Tibial nerve (tissue), 4 donors: ENCODE data around the gene MALRD1. TPM values are rescaled to one million over a fixed set of nuclear protein-coding genes. Genes with fewer than 3 reads are reported as not detected.

Experiments
- DNase-seq, 2 donors: peaks; one replicate each; pipeline ENCODE4 v3.0.0-alpha.2; 2019; ENCODE audit warnings: low spot score in 2 of 2
- H3K27ac ChIP-seq, 4 donors: fragments of 200-600 bp; sonication (generic) in 3 of 4; one replicate each; pipeline ENCODE4 v1.5.1; 2017 to 2019; ENCODE audit warnings: mild to moderate bottlenecking in 1 of 4
- H3K27me3 ChIP-seq, 2 donors: fragments of 200-600 bp; sonication (generic) in 1 of 2; one replicate each; pipeline versions ENCODE4 v1.5.1 to v1.6.0; 2017 to 2019
- H3K36me3 ChIP-seq, 3 donors: fragments of 200-600 bp; sonication (generic); one replicate each; pipeline ENCODE4 v1.5.1; 2018 to 2019
- H3K4me1 ChIP-seq, 4 donors: fragments of 200-600 bp; sonication (generic) in 3 of 4; one replicate each; pipeline ENCODE4 v1.5.1; 2017 to 2019
- H3K4me3 ChIP-seq, 4 donors: fragments of 200-600 bp; sonication (generic) in 3 of 4; one replicate each; pipeline ENCODE4 v1.5.1; 2017 to 2019; ENCODE audit warnings: mild to moderate bottlenecking in 1 of 4, moderate library complexity in 1 of 4
- H3K9me3 ChIP-seq, 4 donors: fragments of 200-600 bp; sonication (generic) in 3 of 4; one replicate each; pipeline ENCODE4 v1.5.1; 2017 to 2019
- CTCF ChIP-seq, 5 experiments: fragments of 200-600 bp in 3 of 5; fragments of 450-650 bp in 2 of 5; sonication (generic) in 3 of 5; IDR thresholded peaks; one replicate each; pipeline ENCODE4 v1.5.1; 2016 to 2019; ENCODE audit warnings: antibody characterized with exemption in 5 of 5, mild to moderate bottlenecking in 3 of 5, moderate library complexity in 2 of 5
- EP300 ChIP-seq, 2 donors: sonication (generic); formaldehyde crosslinking; IDR thresholded peaks; one replicate each; pipeline ENCODE4 v1.6.1; 2017; ENCODE audit warnings: antibody characterized with exemption in 2 of 2, mild to moderate bottlenecking in 1 of 2
- POLR2A ChIP-seq, 2 donors: fragments of 450-650 bp; IDR thresholded peaks; one replicate each; pipeline ENCODE4 v1.6.1; 2017; ENCODE audit warnings: antibody characterized with exemption in 2 of 2, mild to moderate bottlenecking in 2 of 2, moderate library complexity in 2 of 2
- WGBS, 2 donors: methylation state at CpG; one replicate each; pipeline ENCODE4 v1.1.5; 2018; 5-methylcytosine and 5-hydroxymethylcytosine counted together
- total RNA-seq, 4 donors: library from RNA; depleted of rRNA; stranded (reverse); fragments of >200 nt; gene quantifications; one replicate each; pipeline ENCODE4 v1.1.0, GENCODE V29; 2016

MALRD1 gene
- total RNA-seq, 4 donors from 2014 or later: 1.3 to 5.4 (median 3.6) TPM; not detected in 1

DNA sequence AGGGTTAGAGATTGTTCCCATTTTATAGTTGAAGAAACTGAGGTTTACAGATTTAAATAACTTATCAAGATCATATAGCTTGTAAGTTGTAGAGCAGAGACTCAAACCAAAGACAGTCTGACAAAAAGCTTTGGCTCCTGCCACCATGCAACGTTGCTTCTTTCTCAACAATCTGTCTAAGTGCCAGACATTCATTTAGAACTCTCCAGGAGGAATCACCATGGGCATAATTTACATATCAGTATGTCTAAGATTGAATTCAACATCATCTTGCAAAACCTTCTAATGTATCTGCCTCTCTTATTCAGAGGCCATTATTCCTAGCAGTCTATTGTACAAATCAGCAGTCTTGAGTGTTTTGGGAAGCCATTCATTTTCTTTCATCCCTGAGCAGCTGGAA lies 604.1 kb downstream of the MALRD1 start:
- DNase-seq: no peak
- Histone ChIP-seq H3K27ac (no peak overlapping the region), H3K4me3 (no peak overlapping the region), H3K4me1 (no peaks in the 10 kb centered on the region), H3K36me3 (no peaks in the 10 kb centered on the region), H3K27me3 (no peaks in the 10 kb centered on the region), H3K9me3 (peaks cover 0 to 8% (median 0%) of the 10 kb centered on the region in 4 donors)
- TF ChIP-seq POLR2A (IDR thresholded peaks at IDR 0.05) (no peak), CTCF (IDR thresholded peaks at IDR 0.05) (no peak), EP300 (IDR thresholded peaks at IDR 0.05) (no peak)
- 56 to 61% methylated on average over 1 of the region's 1 CpG for WGBS, 2 donors

- no peak for TF ChIP-seq EP300 (IDR thresholded peaks at IDR 0.05)
- Histone ChIP-seq H3K27me3 (no peaks in the 10 kb centered on the region), H3K27ac (no peak overlapping the region), H3K36me3 (no peaks in the 10 kb centered on the region), H3K4me1 (peaks cover 0 to 10% (median 0%) of the 10 kb centered on the region in 4 donors), H3K4me3 (no peak overlapping the region), H3K9me3 (peaks cover 0 to 8% (median 0%) of the 10 kb centered on the region in 4 donors)
- DNase-seq: no peak
- 82 to 83% methylated on average over 2 of the region's 2 CpGs for WGBS, 2 donors
These were observed 605.3 kb downstream of the MALRD1 start for GRCh38 chr10:19653931-19654330.

DNA sequence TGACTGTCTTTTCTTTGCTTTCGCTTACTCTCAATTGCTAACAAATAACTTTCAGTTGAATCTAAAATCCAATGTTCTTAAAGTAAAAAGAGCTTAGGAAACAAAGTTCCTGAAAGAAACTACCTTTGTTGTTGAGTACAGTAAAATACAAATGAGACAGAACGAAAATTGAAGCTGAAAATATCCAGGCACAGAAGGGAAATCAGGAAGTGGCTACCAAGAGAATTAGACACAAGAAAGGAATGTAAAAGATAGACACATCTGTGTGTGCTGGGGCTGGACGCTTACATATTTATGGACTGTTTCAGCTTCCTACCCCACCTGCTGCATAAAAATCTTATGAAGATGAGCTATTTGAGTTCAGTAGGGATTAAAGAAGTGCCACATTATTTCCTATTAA lies 606.0 kb downstream of the MALRD1 start:
- H3K27me3 ChIP-seq: no peaks in the 10 kb centered on the region
- no peak overlapping the region for H3K27ac ChIP-seq
- TF ChIP-seq CTCF (IDR thresholded peaks at IDR 0.05) (no peak), EP300 (IDR thresholded peaks at IDR 0.05) (no peak), POLR2A (IDR thresholded peaks at IDR 0.05) (no peak)
- peaks cover 0 to 13% (median 0%) of the 10 kb centered on the region in 4 donors for H3K4me1 ChIP-seq
- DNase-seq: no peak
- no peak overlapping the region for H3K4me3 ChIP-seq
- H3K36me3 ChIP-seq: no peaks in the 10 kb centered on the region
- WGBS, 2 donors: 52 to 57% methylated on average over 3 of the region's 3 CpGs
- peaks cover 0 to 8% (median 0%) of the 10 kb centered on the region in 4 donors for H3K9me3 ChIP-seq

DNA sequence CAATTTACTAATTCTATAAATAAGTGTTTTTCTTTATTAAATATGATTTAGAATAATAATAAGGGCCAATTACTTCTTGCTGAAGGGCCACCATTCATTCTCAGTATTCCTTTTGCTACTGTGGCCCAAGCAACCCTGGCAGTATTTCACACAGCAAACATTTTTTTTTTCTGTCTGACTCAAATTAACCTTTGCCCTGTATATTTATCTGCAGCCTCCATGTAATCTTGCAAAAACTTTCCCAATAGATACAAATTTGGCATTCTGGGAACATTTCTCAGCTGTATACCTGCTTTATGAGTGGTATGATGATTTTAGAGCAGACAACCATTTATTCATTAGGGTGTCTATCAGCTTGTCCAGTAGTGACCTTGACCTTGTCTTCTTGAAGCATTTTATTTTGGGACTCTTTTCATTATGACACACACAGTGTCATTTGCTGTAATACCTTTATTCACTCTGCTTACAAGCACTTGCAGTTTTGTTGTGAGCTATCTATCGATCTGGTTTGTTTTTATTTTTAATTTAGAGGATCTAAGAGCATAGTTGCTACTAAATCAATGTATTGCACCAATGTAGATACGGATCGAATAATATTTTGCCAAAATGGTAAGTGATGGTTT lies 607.9 kb downstream of the MALRD1 start:
- no peaks in the 10 kb centered on the region for H3K36me3 ChIP-seq
- H3K4me3 ChIP-seq: no peak overlapping the region
- no peaks in the 10 kb centered on the region for H3K9me3 ChIP-seq
- 92 to 95% methylated on average over 3 of the region's 3 CpGs for WGBS, 2 donors
- TF ChIP-seq POLR2A (IDR thresholded peaks at IDR 0.05) (no peak), CTCF (IDR thresholded peaks at IDR 0.05) (no peak), EP300 (IDR thresholded peaks at IDR 0.05) (no peak)
- H3K4me1 ChIP-seq: peaks cover 0 to 13% (median 0%) of the 10 kb centered on the region in 4 donors
- DNase-seq: no peak
- no peak overlapping the region for H3K27ac ChIP-seq
- no peaks in the 10 kb centered on the region for H3K27me3 ChIP-seq

DNA sequence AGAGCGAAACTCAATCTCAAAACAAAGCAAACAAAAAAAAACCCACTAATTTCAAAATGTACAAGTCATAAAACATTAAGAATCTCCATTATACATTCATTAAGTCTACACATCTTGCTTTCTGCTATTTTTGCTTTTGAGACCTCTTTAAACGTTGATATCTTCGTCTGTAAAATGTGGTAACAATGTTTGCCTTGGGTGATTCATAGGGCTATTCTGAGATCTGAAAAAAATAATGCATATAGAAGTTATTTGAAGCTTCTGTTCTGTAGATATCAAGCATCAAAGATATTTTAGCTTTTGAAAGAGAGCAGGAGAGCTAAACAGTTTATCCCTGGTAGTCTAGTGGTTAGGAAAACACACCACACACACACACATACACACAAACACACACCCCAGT lies 609.5 kb downstream of the MALRD1 start:
- WGBS, 2 donors: 68 to 75% methylated on average over 3 of the region's 3 CpGs

More for the DNA sequence above, 609.5 kb downstream of the MALRD1 start:
- DNase-seq: no peak
- Histone ChIP-seq H3K36me3 (no peaks in the 10 kb centered on the region), H3K27ac (no peak overlapping the region), H3K4me3 (no peak overlapping the region), H3K9me3 (peaks cover 0 to 5% (median 0%) of the 10 kb centered on the region in 4 donors), H3K27me3 (no peaks in the 10 kb centered on the region), H3K4me1 (peaks cover 0 to 13% (median 0%) of the 10 kb centered on the region in 4 donors)
- no peak for TF ChIP-seq CTCF (IDR thresholded peaks at IDR 0.05)
